ENCODE data around the gene EFNA5. TPM values are rescaled to one million over a fixed set of nuclear protein-coding genes. Genes with fewer than 3 reads are reported as not detected.

EFNA5 gene
- total and polyA plus RNA-seq, 2 of the 8 experiments (the other 6 are each of a cell fraction or from before 2014, with no cell fraction given) = 9.6 to 21.8 TPM

- Histone ChIP-seq H4K8ac (ENCODE audit: extremely low read depth, insufficient read depth, low read length) (no peak overlapping the region), H3K4me3 (ENCODE audit: extremely low read depth in 1 of 4, insufficient read depth in 2 of 4, low read depth in 3 of 4, low read length in 4 of 4) (no peak overlapping the region), H2BK12ac (ENCODE audit: low read depth, low read length) (no peak overlapping the region), H3K27me3 (replicated peaks in 1 of 4; ENCODE audit: control insufficient read depth in 3 of 4, extremely low read depth in 1 of 4, insufficient read depth in 3 of 4, low read length in 3 of 4) (no peaks in the 10 kb centered on the region), H4K91ac (replicated peaks; ENCODE audit: insufficient read length, low read length) (no peak overlapping the region), H2BK5ac (ENCODE audit: low read depth, low read length) (no peak overlapping the region), H3K79me2 (ENCODE audit: control insufficient read depth in 1 of 2, insufficient read depth in 2 of 2, low read length in 2 of 2) (peaks cover 0 to under 1% of the 10 kb centered on the region in 2 experiments; a peak in 1 of 4 replicates), H3K4ac (replicated peaks; ENCODE audit: insufficient read length, low read depth, low read length) (no peak overlapping the region), H3K4me2 (ENCODE audit: insufficient read depth in 1 of 2, low read depth in 2 of 2, low read length in 2 of 2) (no peak overlapping the region), H2AFZ (ENCODE audit: low read length) (no peak overlapping the region), H2AK5ac (ENCODE audit: low read depth, low read length) (no peak overlapping the region), H4K5ac (ENCODE audit: insufficient read length, low read depth, low read length) (no peak overlapping the region), H3K36me3 (ENCODE audit: control insufficient read depth in 2 of 4, insufficient read depth in 4 of 4, low read length in 3 of 4) (no peaks in the 10 kb centered on the region), H2BK20ac (ENCODE audit: low read length) (no peak overlapping the region), H3K9ac (replicated peaks in 1 of 4; ENCODE audit: extremely low read depth in 1 of 4, low read depth in 3 of 4, low read length in 3 of 4) (no peak overlapping the region), H3K4me1 (replicated peaks in 1 of 4; ENCODE audit: control insufficient read depth in 3 of 4, insufficient read depth in 4 of 4, low read length in 3 of 4) (peaks cover 0 to 21% (median 19%) of the 10 kb centered on the region in 4 experiments), H4K20me1 (replicated peaks in 1 of 2; ENCODE audit: control insufficient read depth in 1 of 2, insufficient read depth in 2 of 2, low read length in 2 of 2) (no peaks in the 10 kb centered on the region), H3K56ac (replicated peaks; ENCODE audit: insufficient read length, low read depth, low read length) (no peak overlapping the region), H3K9me3 (ENCODE audit: insufficient read depth in 2 of 2, low read depth in 1 of 2, low read length in 1 of 2) (no peaks in the 10 kb centered on the region), H3K79me1 (ENCODE audit: low read depth, low read length) (no peaks in the 10 kb centered on the region), H3K14ac (ENCODE audit: insufficient read length) (no peak overlapping the region), H3K27ac (ENCODE audit: low read depth, low read length) (no peak overlapping the region), H3K23ac (ENCODE audit: insufficient read length) (no peak overlapping the region), H3K23me2 (ENCODE audit: low read depth, low read length) (no peaks in the 10 kb centered on the region), H2BK15ac (ENCODE audit: low read length) (no peak overlapping the region), H2BK120ac (replicated peaks; ENCODE audit: low read depth, low read length) (no peak overlapping the region), H3K18ac (ENCODE audit: extremely low read depth, low read length) (no peak overlapping the region)
- ChIA-PET CTCF (ENCODE audit: partially characterized antibody) (interaction anchor here (1.0 kb wide), 1 partner anchor 213 kb away, joined by 3 read pairs; no protein-coding TSS in a partner anchor), POLR2A (ENCODE audit: partially characterized antibody) (no interaction called here)
- 46% methylated on average over 2 of the region's 2 CpGs; no CpG with 5 or more reads in 1 of the 2 experiments for WGBS, 2 experiments (ENCODE audit: extremely low coverage in 1 of 2, insufficient coverage in 1 of 2, insufficient read length in 1 of 2, insufficient replicate concordance in 2 of 2, low coverage in 1 of 2, low lambda C conversion rate in 2 of 2, missing lambda C conversion rate in 1 of 2)
- DNase-seq (ENCODE audit: low read depth in 1 of 2, low spot score in 2 of 2) (no peak), FAIRE-seq (no peak)
- TF ChIP-seq YY1 (IDR thresholded peaks at IDR 0.05; ENCODE audit: low read depth, low read length) (no peak), POLR2AphosphoS5 (IDR thresholded peaks at IDR 0.05; ENCODE audit: low read depth, low read length) (no peak), ASH2L (IDR thresholded peaks at IDR 0.05; ENCODE audit: low read length) (no peak), SRF (IDR thresholded peaks at IDR 0.05; ENCODE audit: low read depth, low read length) (no peak), CHD1 (IDR thresholded peaks at IDR 0.05; ENCODE audit: low read depth, low read length) (no peak), GABPA (IDR thresholded peaks at IDR 0.05; ENCODE audit: borderline replicate concordance, insufficient read depth, low read length) (no peak), SP1 (IDR thresholded peaks at IDR 0.05; ENCODE audit: low read depth, low read length) (no peak), KDM4A (IDR thresholded peaks at IDR 0.05; ENCODE audit: low read depth, low read length, severe bottlenecking) (no peak), CTCF (IDR thresholded peaks at IDR 0.05; ENCODE audit: control extremely low read depth in 1 of 3, insufficient read depth in 1 of 3, low read depth in 1 of 3, low read length in 3 of 3) (no peak), RFX5 (IDR thresholded peaks at IDR 0.05; ENCODE audit: borderline replicate concordance, low read depth, low read length) (no peak), RBBP5 (IDR thresholded peaks at IDR 0.05; ENCODE audit: borderline replicate concordance, low read depth, low read length) (no peak), EGR1 (IDR thresholded peaks at IDR 0.05; ENCODE audit: borderline replicate concordance, low read depth, low read length) (no peak), NANOG (IDR thresholded peaks at IDR 0.05; ENCODE audit: insufficient read depth, low read depth, low read length, poor library complexity, severe bottlenecking) (no peak)
These were observed 209.9 kb downstream of the EFNA5 start for GRCh38 chr5:107460789-107461188.

Measured in H1 (cell line).